Gastroesophageal sphincter (tissue), 4 donors: Measurements from ENCODE around the gene POFUT2. TPM values are rescaled to one million over a fixed set of nuclear protein-coding genes. Genes with fewer than 3 reads are reported as not detected.
A peak's percentile ranks its signal among the peaks of the same experiment; 100 is the strongest.

Experiments
- ATAC-seq: fragments of 150-250 bp; one replicate; pipeline ENCODE4 v1.9.1; 2016; ENCODE audit warnings: mild to moderate bottlenecking, moderate library complexity
- H3K27ac ChIP-seq, 4 donors: fragments of 200-600 bp; sonication (generic) in 3 of 4; 1 replicate in 3 of 4; 2 replicates in 1 of 4; pipeline ENCODE4 v1.5.1; 2016 to 2019
- H3K27me3 ChIP-seq: fragments of 200-600 bp; sonication (generic); one replicate; pipeline ENCODE4 v1.5.1; 2019
- H3K36me3 ChIP-seq, 2 donors: fragments of 200-600 bp; sonication (generic); one replicate each; pipeline ENCODE4 v1.5.1; 2019; ENCODE audit warnings: control low read depth in 1 of 2
- H3K4me1 ChIP-seq, 3 donors: fragments of 200-600 bp; sonication (generic); 1 replicate in 2 of 3; 2 replicates in 1 of 3; pipeline ENCODE4 v1.5.1; 2016 to 2019; ENCODE audit warnings: control low read depth in 2 of 3
- H3K4me3 ChIP-seq, 2 donors: fragments of 200-600 bp; sonication (generic); one replicate each; pipeline ENCODE4 v1.5.1; 2019; ENCODE audit warnings: mild to moderate bottlenecking in 1 of 2, moderate library complexity in 1 of 2
- H3K9me3 ChIP-seq, 3 donors: fragments of 200-600 bp; sonication (generic); one replicate each; pipeline ENCODE4 v1.5.1; 2017 to 2019; ENCODE audit warnings: control low read depth in 2 of 3
- EP300 ChIP-seq: sonication (generic); formaldehyde crosslinking; IDR thresholded peaks from one replicate; pipeline ENCODE4 v1.6.1; 2017; ENCODE audit warnings: antibody characterized with exemption, mild to moderate bottlenecking
- POLR2A ChIP-seq, 2 donors: fragments of 450-650 bp; IDR thresholded peaks; one replicate each; pipeline ENCODE4 v1.6.1; 2017; ENCODE audit warnings: antibody characterized with exemption in 2 of 2, mild to moderate bottlenecking in 2 of 2, moderate library complexity in 1 of 2
- POLR2AphosphoS5 ChIP-seq: sonication (generic); formaldehyde crosslinking; IDR thresholded peaks from one replicate; pipeline ENCODE4 v1.6.1; 2017; ENCODE audit warnings: antibody characterized with exemption
- WGBS, 2 donors: methylation state at CpG; one replicate each; pipeline ENCODE4 v1.1.5; 2018; ENCODE audit warnings: low coverage in 1 of 2; 5-methylcytosine and 5-hydroxymethylcytosine counted together
- total RNA-seq, 4 donors: library from RNA; depleted of rRNA; stranded (reverse); fragments of >200 nt; gene quantifications; one replicate each; pipeline ENCODE4 v1.1.0, GENCODE V29; 2016
- TF ChIP-seq, protein P1 (sequence below), 4 experiments: fragments of 200-600 bp in 2 of 4; fragments of 450-650 bp in 2 of 4; sonication (generic) in 1 of 4; IDR thresholded peaks; one replicate each; pipeline ENCODE4 v1.5.1; 2017 to 2019; ENCODE audit warnings: antibody characterized with exemption in 4 of 4, mild to moderate bottlenecking in 2 of 4, moderate library complexity in 2 of 4

POFUT2 gene
- total RNA-seq, 4 donors from 2014 or later: 17.6 to 31.1 (median 24.2) TPM

DNA sequence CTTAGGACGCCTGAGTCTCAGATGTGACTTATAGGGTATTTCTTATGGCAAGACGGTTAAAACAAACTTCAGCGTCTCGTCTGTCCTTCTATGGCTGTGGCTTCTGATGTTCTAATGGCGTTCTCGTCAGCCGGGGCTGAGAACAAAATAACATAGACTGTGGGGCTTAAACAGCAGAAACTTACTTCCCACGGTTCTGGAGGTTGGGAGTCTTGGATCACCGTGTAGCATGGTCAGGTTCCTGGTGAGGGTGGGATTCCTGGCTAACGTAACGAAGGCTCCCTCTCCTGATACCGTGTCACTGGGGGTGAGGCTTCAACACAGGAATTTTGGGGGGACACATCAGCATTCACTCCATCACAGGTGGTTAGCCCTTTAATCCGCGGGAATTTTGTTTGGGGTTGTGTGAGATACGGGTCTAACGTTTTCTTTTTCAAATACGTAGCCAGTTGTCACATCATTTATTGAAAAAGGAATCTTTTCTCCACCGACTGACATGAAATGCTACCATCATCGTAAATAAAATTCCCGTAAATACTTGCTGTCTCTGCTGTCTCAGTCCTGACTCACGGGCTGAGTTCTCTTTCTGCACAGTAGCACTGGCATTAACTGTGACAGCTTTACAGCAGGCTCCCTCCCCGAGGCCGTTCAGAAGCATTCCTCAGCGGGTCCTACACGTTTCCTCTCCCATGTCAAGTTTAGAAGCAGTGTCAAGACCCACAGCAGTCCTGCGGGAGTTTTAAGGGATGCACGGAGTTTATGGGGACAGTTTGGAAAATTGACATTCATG, 8.1 kb upstream of the POFUT2 start:
- TF ChIP-seq, protein P1, sequence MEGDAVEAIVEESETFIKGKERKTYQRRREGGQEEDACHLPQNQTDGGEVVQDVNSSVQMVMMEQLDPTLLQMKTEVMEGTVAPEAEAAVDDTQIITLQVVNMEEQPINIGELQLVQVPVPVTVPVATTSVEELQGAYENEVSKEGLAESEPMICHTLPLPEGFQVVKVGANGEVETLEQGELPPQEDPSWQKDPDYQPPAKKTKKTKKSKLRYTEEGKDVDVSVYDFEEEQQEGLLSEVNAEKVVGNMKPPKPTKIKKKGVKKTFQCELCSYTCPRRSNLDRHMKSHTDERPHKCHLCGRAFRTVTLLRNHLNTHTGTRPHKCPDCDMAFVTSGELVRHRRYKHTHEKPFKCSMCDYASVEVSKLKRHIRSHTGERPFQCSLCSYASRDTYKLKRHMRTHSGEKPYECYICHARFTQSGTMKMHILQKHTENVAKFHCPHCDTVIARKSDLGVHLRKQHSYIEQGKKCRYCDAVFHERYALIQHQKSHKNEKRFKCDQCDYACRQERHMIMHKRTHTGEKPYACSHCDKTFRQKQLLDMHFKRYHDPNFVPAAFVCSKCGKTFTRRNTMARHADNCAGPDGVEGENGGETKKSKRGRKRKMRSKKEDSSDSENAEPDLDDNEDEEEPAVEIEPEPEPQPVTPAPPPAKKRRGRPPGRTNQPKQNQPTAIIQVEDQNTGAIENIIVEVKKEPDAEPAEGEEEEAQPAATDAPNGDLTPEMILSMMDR (IDR thresholded peaks at IDR 0.05): no peak
- no peak for TF ChIP-seq POLR2AphosphoS5
- TF ChIP-seq EP300: no peak
- TF ChIP-seq POLR2A (IDR thresholded peaks at IDR 0.05): no peak
- H3K36me3 ChIP-seq: no peaks in the 10 kb centered on the region
- 67 to 75% methylated on average over 13 to 24 of the region's 27 CpGs for WGBS, 2 donors

DNA sequence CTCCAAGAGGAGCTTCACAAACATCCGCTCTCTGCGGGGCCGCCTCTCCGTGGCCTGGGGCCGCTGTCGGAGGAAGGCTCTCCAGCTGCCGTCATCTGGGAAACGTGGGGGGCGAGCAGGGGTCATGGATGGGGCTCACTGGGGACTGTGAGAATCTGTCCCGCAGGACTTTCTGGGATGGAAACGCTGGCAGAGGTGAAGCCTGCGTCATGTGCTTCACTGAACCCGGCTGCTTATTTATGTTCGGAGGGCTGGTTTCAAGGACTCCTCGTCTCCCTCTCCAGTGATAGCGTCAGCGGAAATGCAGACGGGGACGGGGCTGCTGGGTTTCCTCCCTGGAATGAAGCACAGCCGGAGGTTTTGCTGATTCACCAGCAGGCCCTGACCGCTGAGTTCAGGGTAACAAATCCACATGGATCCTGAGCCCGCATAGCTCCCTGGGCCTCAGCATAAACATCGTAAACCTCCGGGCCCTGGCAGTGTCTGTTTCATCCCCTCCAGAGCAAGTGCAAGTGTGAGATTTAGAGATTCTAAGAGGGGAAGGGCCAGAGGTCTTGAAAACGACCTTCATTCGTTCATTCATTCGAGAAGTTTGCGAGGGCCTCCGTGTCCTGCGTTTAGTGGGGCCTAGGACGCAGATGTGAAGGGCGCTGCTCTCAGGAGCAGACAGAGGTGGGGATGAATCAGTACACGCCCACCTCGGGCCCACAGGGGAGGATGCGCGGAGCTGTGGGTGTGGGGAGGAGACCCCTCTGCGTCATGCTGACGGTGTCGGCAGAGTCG, 7.0 kb upstream of the POFUT2 start:
- peak overlapping the region; percentile 69 to 92 (median 89) for H3K27ac ChIP-seq
- ATAC-seq: peak; percentile 83
- H3K4me1 ChIP-seq: peaks cover 0 to 57% (median 30%) of the 10 kb centered on the region in 3 donors
- H3K4me3 ChIP-seq: peak overlapping the region in 1 of 2 donors; percentile 19
- 71% methylated on average over 18 of the region's 40 CpGs; no CpG with 5 or more reads in 1 of the 2 donors for WGBS, 2 donors
- peak; percentile 85 for TF ChIP-seq EP300
- TF ChIP-seq, protein P1 (IDR thresholded peaks at IDR 0.05): peak in 1 of 4 experiments; percentile 31
- no peak for TF ChIP-seq POLR2A (IDR thresholded peaks at IDR 0.05)
- peak; percentile 87 for TF ChIP-seq POLR2AphosphoS5
- no peaks in the 10 kb centered on the region for H3K9me3 ChIP-seq
- no peaks in the 10 kb centered on the region for H3K27me3 ChIP-seq
- H3K36me3 ChIP-seq: no peaks in the 10 kb centered on the region

More for the DNA sequence above, 8.1 kb upstream of the POFUT2 start:
- Histone ChIP-seq H3K27me3 (no peaks in the 10 kb centered on the region), H3K27ac (peak overlapping the region; percentile 11 to 92 (median 89)), H3K4me1 (peaks cover 0 to 66% (median 34%) of the 10 kb centered on the region in 3 donors), H3K4me3 (no peak overlapping the region), H3K9me3 (no peaks in the 10 kb centered on the region)
- no peak for ATAC-seq

DNA sequence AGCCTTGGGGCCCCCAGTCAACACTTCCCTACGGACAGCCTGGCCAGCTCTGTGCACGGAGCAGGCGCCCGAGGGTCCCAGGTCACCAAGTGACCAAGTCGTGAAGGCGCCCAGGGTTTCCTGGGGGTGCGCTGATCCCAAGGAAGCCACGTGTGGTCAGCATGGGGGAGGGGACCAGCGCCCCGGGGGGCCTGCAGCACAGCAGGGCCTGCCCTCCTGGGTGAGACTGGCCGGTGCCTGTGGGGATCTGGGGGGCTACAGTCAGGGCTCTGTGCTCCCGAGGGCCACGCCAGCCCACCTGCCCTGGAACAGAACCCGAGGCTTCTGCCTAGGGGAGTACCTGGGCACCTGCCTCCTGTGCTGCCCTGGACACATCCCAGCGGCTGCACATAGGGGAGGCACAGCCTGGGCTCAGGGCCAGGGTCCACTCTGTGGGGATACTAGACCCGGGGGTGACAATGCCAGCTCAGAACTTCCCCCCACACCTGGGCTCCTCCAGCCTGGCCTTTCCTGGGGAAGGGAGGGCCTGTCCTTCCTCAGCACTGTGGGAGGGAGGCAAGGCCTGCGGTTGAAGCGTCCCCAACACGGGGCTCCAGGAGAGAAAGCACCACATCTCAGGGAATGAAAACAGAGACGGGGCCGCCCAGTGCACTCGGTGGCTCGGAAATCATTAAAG, 6.2 kb upstream of the POFUT2 start:
- peak overlapping the region in 1 of 2 donors; percentile 19 for H3K4me3 ChIP-seq
- H3K4me1 ChIP-seq: peaks cover 0 to 59% (median 31%) of the 10 kb centered on the region in 3 donors
- peak; percentile 1 for ATAC-seq
- WGBS, 2 donors: no CpG with 5 or more reads among the region's 23 CpGs
- no peaks in the 10 kb centered on the region for H3K36me3 ChIP-seq
- H3K9me3 ChIP-seq: no peaks in the 10 kb centered on the region
- H3K27me3 ChIP-seq: no peaks in the 10 kb centered on the region
- no peak for TF ChIP-seq EP300
- no peak for TF ChIP-seq POLR2AphosphoS5
- no peak for TF ChIP-seq POLR2A (IDR thresholded peaks at IDR 0.05)
- TF ChIP-seq, protein P1 (IDR thresholded peaks at IDR 0.05): no peak
- peak overlapping the region; percentile 69 to 92 (median 89) for H3K27ac ChIP-seq

DNA sequence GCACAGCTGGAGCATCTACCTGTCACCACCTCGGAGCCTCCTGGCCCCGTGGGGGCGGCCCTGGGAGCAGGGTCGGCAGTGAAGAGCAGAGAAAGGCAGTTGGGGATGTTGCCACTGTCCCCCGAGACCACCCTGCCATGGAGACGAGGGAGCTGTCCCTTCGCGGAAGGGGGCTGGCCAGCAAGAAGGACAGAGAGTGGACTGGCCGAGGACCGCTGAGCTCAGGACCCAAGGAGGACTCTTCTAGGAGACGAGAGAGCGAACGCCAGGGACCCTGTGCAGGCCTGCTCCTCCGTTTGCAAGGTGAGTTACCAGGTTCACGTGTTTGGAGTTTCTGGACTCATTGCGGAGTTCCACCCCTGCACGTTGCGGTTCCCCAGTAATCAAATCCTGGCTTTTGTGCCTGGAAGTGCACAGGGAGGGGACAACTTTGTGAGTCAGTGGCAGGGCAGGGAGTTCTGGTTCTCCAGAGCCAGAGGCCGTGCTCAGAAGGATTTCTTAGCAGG, 5.6 kb upstream of the POFUT2 start:
- no peaks in the 10 kb centered on the region for H3K36me3 ChIP-seq
- H3K27me3 ChIP-seq: no peaks in the 10 kb centered on the region
- H3K4me1 ChIP-seq: peaks cover 0 to 65% (median 37%) of the 10 kb centered on the region in 3 donors
- H3K4me3 ChIP-seq: no peak overlapping the region
- TF ChIP-seq EP300: no peak
- 73 to 82% methylated on average over 5 to 10 of the region's 19 CpGs for WGBS, 2 donors
- H3K27ac ChIP-seq: peak overlapping the region; percentile 69 to 92 (median 89)
- ATAC-seq: no peak
- no peaks in the 10 kb centered on the region for H3K9me3 ChIP-seq
